ENCODE data around the gene LIPK.
A peak's percentile ranks its signal among the peaks of the same experiment; 100 is the strongest.

Gene LIPK

GRCh38 chr10:88687853-88688467 lies 18.1 kb upstream of the LIPK start:
- Histone ChIP-seq H3K27me3 (ENCODE audit: control insufficient read depth, insufficient read depth, low read length) (no peaks in the 10 kb centered on the region), H3K27ac (no peak overlapping the region), H3K36me3 (ENCODE audit: control insufficient read depth, insufficient read depth, low read length) (no peaks in the 10 kb centered on the region), H3K9ac (no peak overlapping the region), H3K4me3 (ENCODE audit: low read depth, low read length) (no peak overlapping the region), H3K9me3 (ENCODE audit: control insufficient read depth, low read length) (no peaks in the 10 kb centered on the region), H2AFZ (no peak overlapping the region), H3K4me1 (no peaks in the 10 kb centered on the region), H3K4me2 (ENCODE audit: low read length) (no peak overlapping the region), H3K79me2 (no peaks in the 10 kb centered on the region)
- peak; percentile 61 for TF ChIP-seq CTCF (IDR thresholded peaks at IDR 0.05)

GRCh38 chr10:88689366-88689765 lies 16.7 kb upstream of the LIPK start:
- TF ChIP-seq CTCF (IDR thresholded peaks at IDR 0.05) = no peak
- H3K4me2 ChIP-seq (ENCODE audit: low read length) = no peak overlapping the region
- no peaks in the 10 kb centered on the region for H3K9me3 ChIP-seq (ENCODE audit: control insufficient read depth, low read length)
- no peaks in the 10 kb centered on the region for H3K27me3 ChIP-seq (ENCODE audit: control insufficient read depth, insufficient read depth, low read length)
- no peak overlapping the region for H3K27ac ChIP-seq
- no peak overlapping the region for H3K9ac ChIP-seq
- H3K4me1 ChIP-seq = no peaks in the 10 kb centered on the region
- no peaks in the 10 kb centered on the region for H3K36me3 ChIP-seq (ENCODE audit: control insufficient read depth, insufficient read depth, low read length)
- H3K4me3 ChIP-seq (ENCODE audit: low read depth, low read length) = no peak overlapping the region
- no peaks in the 10 kb centered on the region for H3K79me2 ChIP-seq
- H2AFZ ChIP-seq = no peak overlapping the region

DNA sequence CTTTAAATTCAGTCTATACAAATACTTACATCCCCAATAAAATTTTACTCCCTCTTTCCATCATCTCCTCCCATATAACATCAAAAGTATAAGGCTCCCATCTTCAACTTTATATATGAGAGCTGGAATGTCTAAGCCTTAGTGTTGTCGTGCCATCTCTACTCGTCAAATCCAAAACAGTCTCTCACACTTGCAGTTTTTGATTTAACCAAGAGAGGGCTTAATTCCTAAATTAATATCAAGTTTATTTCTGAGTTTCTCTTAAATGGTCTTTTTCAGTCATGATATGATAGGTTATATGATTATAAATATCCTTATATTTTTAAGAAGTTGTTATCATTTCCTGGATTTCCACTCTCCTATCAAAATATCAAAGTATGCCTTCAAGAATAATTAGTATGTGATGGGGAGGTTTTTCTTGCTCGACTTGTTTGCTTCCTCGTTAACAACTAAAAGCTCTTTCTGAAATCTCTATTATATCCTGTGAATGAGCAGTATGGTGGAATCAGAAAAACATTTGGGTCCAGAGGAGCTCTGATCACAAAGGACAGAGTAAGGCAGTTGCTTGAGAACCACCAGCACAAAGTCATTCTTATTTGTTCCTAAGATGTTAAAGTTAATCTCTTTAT lies 12.5 kb upstream of the LIPK start:
- no peak for TF ChIP-seq CTCF (IDR thresholded peaks at IDR 0.05)
- no peak overlapping the region for H3K27ac ChIP-seq
- no peak overlapping the region for H3K4me3 ChIP-seq (ENCODE audit: low read depth, low read length)
- no peaks in the 10 kb centered on the region for H3K4me1 ChIP-seq
- no peak overlapping the region for H3K4me2 ChIP-seq (ENCODE audit: low read length)
- no peaks in the 10 kb centered on the region for H3K79me2 ChIP-seq
- no peaks in the 10 kb centered on the region for H3K9me3 ChIP-seq (ENCODE audit: control insufficient read depth, low read length)
- no peaks in the 10 kb centered on the region for H3K36me3 ChIP-seq (ENCODE audit: control insufficient read depth, insufficient read depth, low read length)
- H2AFZ ChIP-seq = no peak overlapping the region
- no peaks in the 10 kb centered on the region for H3K27me3 ChIP-seq (ENCODE audit: control insufficient read depth, insufficient read depth, low read length)
- no peak overlapping the region for H3K9ac ChIP-seq

DNA sequence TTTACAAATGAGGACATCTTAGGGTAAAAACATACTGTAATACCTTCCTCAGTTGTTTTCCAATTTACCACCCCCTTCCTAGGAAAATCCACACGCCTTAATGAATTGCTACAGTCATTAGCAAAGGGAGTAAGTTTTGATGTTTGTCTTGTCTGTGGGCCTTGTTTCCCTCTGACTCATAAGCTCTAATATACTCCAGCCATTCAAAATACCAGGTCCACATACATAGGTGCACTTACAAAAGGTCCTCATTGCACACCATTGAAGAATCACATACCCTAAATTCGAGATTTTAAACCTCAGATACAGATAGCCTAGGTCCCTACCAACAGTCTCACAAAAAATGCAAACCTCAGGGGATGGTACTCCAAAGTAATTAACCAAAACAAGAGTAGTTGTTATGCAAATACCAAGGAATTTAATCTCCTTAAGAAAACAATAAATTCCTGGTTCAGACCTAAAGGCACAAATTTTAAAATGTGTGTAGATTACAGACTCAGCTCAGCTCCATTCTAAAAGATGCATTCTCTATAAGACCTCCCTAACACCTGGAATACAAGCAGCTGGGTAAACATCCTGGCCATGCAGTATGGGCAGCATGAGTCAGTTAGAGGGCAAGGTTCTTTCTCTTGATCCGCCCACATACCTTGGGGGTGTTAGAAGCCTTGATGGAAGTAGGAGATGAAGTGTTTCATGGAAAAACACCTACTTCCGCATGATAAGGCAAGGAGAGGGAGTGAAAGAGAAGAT lies 3.0 kb upstream of the LIPK start:
- Histone ChIP-seq H3K27ac (no peak overlapping the region), H3K4me1 (no peaks in the 10 kb centered on the region), H3K36me3 (ENCODE audit: control insufficient read depth, insufficient read depth, low read length) (no peaks in the 10 kb centered on the region), H3K9me3 (ENCODE audit: control insufficient read depth, low read length) (no peaks in the 10 kb centered on the region), H3K4me2 (ENCODE audit: low read length) (no peak overlapping the region), H3K79me2 (no peaks in the 10 kb centered on the region), H3K27me3 (ENCODE audit: control insufficient read depth, insufficient read depth, low read length) (no peaks in the 10 kb centered on the region), H3K9ac (no peak overlapping the region), H3K4me3 (ENCODE audit: low read depth, low read length) (no peak overlapping the region), H2AFZ (no peak overlapping the region)
- no peak for TF ChIP-seq CTCF (IDR thresholded peaks at IDR 0.05)

Measured in parathyroid adenoma (tissue), 2 donors.